Measurements from ENCODE around the gene DNHD1.
A peak's percentile ranks its signal among the peaks of the same experiment; 100 is the strongest.

Gene DNHD1

DNA sequence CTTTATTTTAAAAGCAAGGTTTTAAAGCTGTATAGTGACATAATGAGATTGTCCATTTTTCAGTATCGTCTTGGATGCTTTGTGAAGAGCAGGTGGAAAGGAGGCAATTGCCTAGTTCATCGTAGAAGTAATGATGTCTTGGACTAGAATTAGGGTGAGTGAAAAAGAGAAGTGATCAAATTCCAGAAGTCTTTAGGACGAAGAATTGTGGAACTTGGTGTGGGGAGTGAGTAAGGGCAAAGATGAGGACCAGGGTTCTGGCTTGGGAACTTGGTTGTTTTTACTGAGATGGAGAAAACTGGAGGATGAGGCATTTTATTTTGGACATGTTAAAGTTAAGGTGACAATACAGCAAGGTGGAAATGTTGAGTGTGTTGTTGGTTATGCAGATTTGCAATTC lies 107.7 kb downstream of the DNHD1 start:
- H3K4me3 ChIP-seq (ENCODE audit: low read length), result no peak overlapping the region
- peaks cover 40% of the 10 kb centered on the region for H3K4me1 ChIP-seq (ENCODE audit: control insufficient read depth, insufficient read depth, low read length)
- H3K9me3 ChIP-seq (ENCODE audit: control insufficient read depth, low read length), result no peaks in the 10 kb centered on the region
- H3K27me3 ChIP-seq (ENCODE audit: control insufficient read depth, insufficient read depth, low read length), result no peaks in the 10 kb centered on the region
- H3K36me3 ChIP-seq (ENCODE audit: control insufficient read depth, insufficient read depth, low read length), result peaks cover 26% of the 10 kb centered on the region
- peak overlapping the region; percentile 99 for H3K9ac ChIP-seq (ENCODE audit: low read length)

DNA sequence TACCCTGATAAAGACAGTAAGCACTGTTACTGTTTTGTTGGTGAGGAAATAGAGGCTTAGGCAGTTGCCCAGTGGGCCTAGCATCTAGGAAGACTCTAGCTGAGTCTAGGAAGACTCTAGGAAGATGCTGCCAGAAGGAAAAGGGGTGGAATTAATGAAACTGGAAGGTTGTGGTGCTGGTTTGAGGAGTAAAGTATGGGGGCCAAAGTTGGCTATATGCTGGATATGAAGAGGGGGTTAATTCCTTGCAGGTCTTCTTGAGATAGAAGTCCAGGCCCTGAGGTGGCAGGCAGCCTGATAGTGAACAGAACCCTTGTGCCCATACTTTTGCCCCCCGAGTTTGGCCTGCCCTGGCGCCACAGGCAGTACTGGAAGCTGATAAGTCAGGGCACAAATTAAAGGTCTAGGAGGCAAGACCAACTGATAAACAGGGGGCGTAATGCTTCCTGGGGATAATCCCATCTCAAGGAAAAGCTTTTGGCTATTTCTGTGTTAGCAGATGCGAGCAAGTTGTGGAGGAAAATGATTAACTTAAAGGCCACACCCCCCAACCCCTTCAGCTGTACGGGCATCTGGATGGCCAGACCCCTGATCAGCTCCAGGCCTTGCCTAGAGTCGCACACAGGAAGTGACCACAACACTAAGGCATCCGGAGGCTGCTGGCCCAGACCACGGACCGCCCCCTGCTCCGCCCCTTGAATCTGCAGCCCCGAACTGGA lies 109.5 kb downstream of the DNHD1 start:
- peak overlapping the region; percentile 56 for H3K9ac ChIP-seq (ENCODE audit: low read length)
- no peaks in the 10 kb centered on the region for H3K9me3 ChIP-seq (ENCODE audit: control insufficient read depth, low read length)
- H3K36me3 ChIP-seq (ENCODE audit: control insufficient read depth, insufficient read depth, low read length), result peaks cover 31% of the 10 kb centered on the region
- H3K27me3 ChIP-seq (ENCODE audit: control insufficient read depth, insufficient read depth, low read length), result no peaks in the 10 kb centered on the region
- peaks cover 51% of the 10 kb centered on the region for H3K4me1 ChIP-seq (ENCODE audit: control insufficient read depth, insufficient read depth, low read length)
- H3K4me3 ChIP-seq (ENCODE audit: low read length), result peak overlapping the region; percentile 32

GRCh38 chr11:6607190-6607795 lies 110.2 kb downstream of the DNHD1 start:
- Histone ChIP-seq H3K9ac (ENCODE audit: low read length) (peak overlapping the region; percentile 22), H3K4me1 (ENCODE audit: control insufficient read depth, insufficient read depth, low read length) (peaks cover 44% of the 10 kb centered on the region), H3K4me3 (ENCODE audit: low read length) (no peak overlapping the region)

DNA sequence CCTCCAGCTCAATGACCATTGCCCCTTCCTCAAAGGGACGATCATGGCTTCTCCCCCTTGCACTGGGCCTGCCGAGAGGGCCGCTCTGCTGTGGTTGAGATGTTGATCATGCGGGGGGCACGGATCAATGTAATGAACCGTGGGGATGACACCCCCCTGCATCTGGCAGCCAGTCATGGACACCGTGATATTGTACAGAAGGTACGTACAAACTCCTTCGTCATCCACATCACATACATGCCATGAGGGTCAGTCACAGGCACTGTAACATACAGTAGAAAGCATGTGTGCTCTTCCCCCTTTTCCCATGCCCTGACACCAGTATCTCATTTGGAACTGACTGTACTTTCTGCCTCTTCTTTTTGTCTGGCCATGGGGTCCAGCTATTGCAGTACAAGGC lies 110.9 kb downstream of the DNHD1 start:
- H3K4me3 ChIP-seq (ENCODE audit: low read length), result no peak overlapping the region
- H3K27me3 ChIP-seq (ENCODE audit: control insufficient read depth, insufficient read depth, low read length), result no peaks in the 10 kb centered on the region
- peaks cover 31% of the 10 kb centered on the region for H3K36me3 ChIP-seq (ENCODE audit: control insufficient read depth, insufficient read depth, low read length)
- no peaks in the 10 kb centered on the region for H3K9me3 ChIP-seq (ENCODE audit: control insufficient read depth, low read length)
- H3K9ac ChIP-seq (ENCODE audit: low read length), result peak overlapping the region; percentile 4
- peaks cover 40% of the 10 kb centered on the region for H3K4me1 ChIP-seq (ENCODE audit: control insufficient read depth, insufficient read depth, low read length)

More at GRCh38 chr11:6607190-6607795, 110.2 kb downstream of the DNHD1 start:
- Histone ChIP-seq H3K36me3 (ENCODE audit: control insufficient read depth, insufficient read depth, low read length) (peaks cover 31% of the 10 kb centered on the region), H3K27me3 (ENCODE audit: control insufficient read depth, insufficient read depth, low read length) (no peaks in the 10 kb centered on the region), H3K9me3 (ENCODE audit: control insufficient read depth, low read length) (no peaks in the 10 kb centered on the region)

GRCh38 chr11:6608726-6609501 lies 111.8 kb downstream of the DNHD1 start:
- Histone ChIP-seq H3K27me3 (ENCODE audit: control insufficient read depth, insufficient read depth, low read length) (no peaks in the 10 kb centered on the region), H3K36me3 (ENCODE audit: control insufficient read depth, insufficient read depth, low read length) (peaks cover 31% of the 10 kb centered on the region), H3K4me3 (ENCODE audit: low read length) (no peak overlapping the region), H3K9ac (ENCODE audit: low read length) (no peak overlapping the region), H3K4me1 (ENCODE audit: control insufficient read depth, insufficient read depth, low read length) (peaks cover 45% of the 10 kb centered on the region), H3K9me3 (ENCODE audit: control insufficient read depth, low read length) (no peaks in the 10 kb centered on the region)

- H3K9me3 ChIP-seq (ENCODE audit: control insufficient read depth, low read length), result no peaks in the 10 kb centered on the region
- no peak overlapping the region for H3K4me3 ChIP-seq (ENCODE audit: low read length)
- H3K36me3 ChIP-seq (ENCODE audit: control insufficient read depth, insufficient read depth, low read length), result peaks cover 32% of the 10 kb centered on the region
- H3K27me3 ChIP-seq (ENCODE audit: control insufficient read depth, insufficient read depth, low read length), result no peaks in the 10 kb centered on the region
- peaks cover 45% of the 10 kb centered on the region for H3K4me1 ChIP-seq (ENCODE audit: control insufficient read depth, insufficient read depth, low read length)
- H3K9ac ChIP-seq (ENCODE audit: low read length), result no peak overlapping the region
These were observed 112.5 kb downstream of the DNHD1 start for GRCh38 chr11:6609502-6610015.

GRCh38 chr11:6610591-6610990 lies 113.5 kb downstream of the DNHD1 start:
- Histone ChIP-seq H3K4me3 (ENCODE audit: low read length) (peak overlapping the region; percentile 35), H3K36me3 (ENCODE audit: control insufficient read depth, insufficient read depth, low read length) (peaks cover 40% of the 10 kb centered on the region)

DNA sequence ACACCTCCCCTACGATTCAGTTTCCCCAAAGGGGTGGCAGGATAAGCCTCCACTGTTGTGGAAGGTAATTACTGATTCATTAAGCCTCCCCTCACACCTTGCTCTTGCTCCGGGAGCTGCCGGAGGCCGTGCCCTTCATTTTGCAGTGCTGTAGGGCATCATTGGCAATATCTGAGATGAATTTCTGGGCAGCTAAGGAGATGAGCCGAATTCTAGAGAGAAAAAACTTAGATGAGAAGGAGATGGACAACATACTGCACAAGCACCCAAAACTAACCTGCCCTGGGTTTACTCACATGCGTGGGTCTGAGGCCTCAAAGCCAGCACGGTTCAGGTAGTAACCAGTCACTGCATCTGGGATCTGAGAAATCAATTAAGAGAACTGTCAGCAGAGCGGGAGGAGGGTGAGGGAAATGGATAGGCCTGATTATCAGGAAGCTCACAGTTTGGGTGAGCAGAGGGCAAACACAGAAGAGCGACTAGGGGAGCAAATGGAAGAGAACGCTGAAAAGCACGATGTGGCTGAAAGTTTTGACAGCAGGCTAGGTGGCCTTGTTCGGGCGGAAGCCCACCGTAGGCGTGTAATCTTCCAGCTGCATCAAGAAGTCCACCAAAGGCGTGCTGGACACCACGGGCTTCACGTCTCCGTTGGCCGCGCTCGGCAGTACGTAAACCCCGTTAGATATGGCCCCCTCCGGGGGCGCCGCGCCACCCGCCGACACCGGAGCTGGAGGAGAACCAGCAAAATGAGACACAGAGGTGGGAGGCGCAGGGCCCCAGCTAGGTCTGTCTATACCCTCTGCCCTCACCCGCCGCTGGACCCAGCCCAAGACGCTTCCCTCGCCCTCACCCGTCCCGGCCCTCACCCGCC lies 114.2 kb downstream of the DNHD1 start:
- H3K27me3 ChIP-seq (ENCODE audit: control insufficient read depth, insufficient read depth, low read length), result no peaks in the 10 kb centered on the region
- peak overlapping the region; percentile 81 for H3K9ac ChIP-seq (ENCODE audit: low read length)
- peaks cover 40% of the 10 kb centered on the region for H3K4me1 ChIP-seq (ENCODE audit: control insufficient read depth, insufficient read depth, low read length)
- peaks cover 41% of the 10 kb centered on the region for H3K36me3 ChIP-seq (ENCODE audit: control insufficient read depth, insufficient read depth, low read length)
- peak overlapping the region; percentile 35 for H3K4me3 ChIP-seq (ENCODE audit: low read length)
- H3K9me3 ChIP-seq (ENCODE audit: control insufficient read depth, low read length), result no peaks in the 10 kb centered on the region

More at GRCh38 chr11:6610591-6610990, 113.5 kb downstream of the DNHD1 start:
- Histone ChIP-seq H3K9me3 (ENCODE audit: control insufficient read depth, low read length) (no peaks in the 10 kb centered on the region), H3K4me1 (ENCODE audit: control insufficient read depth, insufficient read depth, low read length) (peaks cover 45% of the 10 kb centered on the region), H3K27me3 (ENCODE audit: control insufficient read depth, insufficient read depth, low read length) (no peaks in the 10 kb centered on the region), H3K9ac (ENCODE audit: low read length) (no peak overlapping the region)

DNA sequence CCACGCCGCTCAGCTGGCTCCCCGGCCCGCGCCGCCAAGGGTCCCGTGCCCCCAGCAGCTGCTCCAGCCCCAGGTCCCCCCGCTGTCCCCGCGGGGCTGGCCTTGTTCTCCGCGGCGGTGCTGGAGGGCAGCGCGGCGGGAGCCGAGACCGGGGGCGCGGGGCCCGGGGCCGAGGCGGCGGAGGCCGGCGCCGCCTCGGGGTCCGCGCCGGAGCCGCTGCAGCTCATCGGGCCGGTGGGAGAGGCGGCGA lies 114.8 kb downstream of the DNHD1 start:
- Histone ChIP-seq H3K9me3 (ENCODE audit: control insufficient read depth, low read length) (no peaks in the 10 kb centered on the region), H3K4me3 (ENCODE audit: low read length) (peak overlapping the region; percentile 35), H3K9ac (ENCODE audit: low read length) (peak overlapping the region; percentile 81), H3K36me3 (ENCODE audit: control insufficient read depth, insufficient read depth, low read length) (peaks cover 45% of the 10 kb centered on the region), H3K4me1 (ENCODE audit: control insufficient read depth, insufficient read depth, low read length) (peaks cover 34% of the 10 kb centered on the region), H3K27me3 (ENCODE audit: control insufficient read depth, insufficient read depth, low read length) (no peaks in the 10 kb centered on the region)

DNA sequence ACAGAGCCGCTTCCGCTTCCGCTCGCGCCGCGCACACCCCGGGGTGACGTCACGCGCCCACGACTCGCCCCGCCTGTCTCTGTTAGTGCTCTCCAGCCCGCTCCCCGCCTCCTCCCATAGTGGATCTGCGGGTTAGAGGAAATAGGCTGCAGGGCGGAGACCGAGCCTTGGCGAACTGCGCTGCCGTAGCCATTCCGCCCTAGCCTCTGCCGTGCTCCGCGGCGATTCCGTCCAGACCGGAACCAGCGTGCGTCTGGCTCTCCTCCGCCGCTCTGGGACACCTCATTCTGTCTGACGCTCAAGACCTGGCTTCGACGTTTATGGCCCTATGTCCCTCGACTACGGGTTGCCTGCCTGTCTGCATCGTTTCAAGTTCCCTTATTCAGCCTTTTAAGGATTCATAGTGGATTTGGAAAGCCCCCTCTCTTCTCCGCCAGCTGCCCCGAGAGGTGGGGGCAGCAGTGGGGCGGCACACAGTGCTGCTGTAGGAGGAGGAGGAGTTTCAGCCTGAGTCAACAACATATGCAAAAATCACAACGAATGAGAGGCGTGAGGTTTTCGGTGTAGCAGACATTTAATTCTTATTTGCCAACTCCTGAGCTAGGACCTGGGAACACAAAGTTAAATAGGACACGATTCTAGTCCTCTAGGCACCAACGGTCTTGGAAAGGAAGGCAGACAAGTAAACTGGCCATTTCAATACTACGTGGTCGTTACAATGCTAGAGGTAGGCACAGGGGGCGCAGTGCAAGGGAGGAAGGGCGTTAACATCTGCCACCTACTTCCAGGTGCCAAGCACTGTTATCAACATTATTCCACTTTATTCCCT lies 115.3 kb downstream of the DNHD1 start, which contains the start of gene TAF10:
Gene TAF10, minus strand, starts transcription at position 4 of the 829 bp plus-strand sequence. CDS start 27 bp downstream, outside the sequence.
- Histone ChIP-seq H3K4me1 (ENCODE audit: control insufficient read depth, insufficient read depth, low read length) (peaks cover 33% of the 10 kb centered on the region), H3K4me3 (ENCODE audit: low read length) (peak within 1 kb of the TSS; percentile 35), H3K9ac (ENCODE audit: low read length) (peak within 1 kb of the TSS; percentile 92), H3K27me3 (ENCODE audit: control insufficient read depth, insufficient read depth, low read length) (no peaks in the 10 kb centered on the region), H3K9me3 (ENCODE audit: control insufficient read depth, low read length) (no peaks in the 10 kb centered on the region), H3K36me3 (ENCODE audit: control insufficient read depth, insufficient read depth, low read length) (peaks cover 45% of the 10 kb centered on the region)

DNA sequence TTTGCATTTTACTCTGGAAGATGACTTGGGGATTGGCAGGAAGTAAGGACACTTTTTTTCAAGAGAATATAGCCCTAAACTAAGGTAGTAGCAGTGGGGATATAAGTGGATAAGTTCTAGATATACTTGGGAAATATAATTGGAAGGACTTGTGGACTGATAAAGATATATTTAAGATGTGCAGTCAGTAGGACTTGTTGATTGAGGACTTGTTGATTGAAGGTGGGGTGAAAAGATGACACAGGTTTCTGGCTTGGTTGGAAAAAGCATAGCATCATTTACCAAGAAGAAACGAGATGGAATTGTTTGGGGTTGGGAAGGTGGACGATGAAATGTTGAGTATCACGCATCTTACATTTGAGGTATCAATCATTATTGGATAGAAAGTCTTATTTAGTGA lies 116.4 kb downstream of the DNHD1 start:
- peaks cover 37% of the 10 kb centered on the region for H3K36me3 ChIP-seq (ENCODE audit: control insufficient read depth, insufficient read depth, low read length)
- H3K4me1 ChIP-seq (ENCODE audit: control insufficient read depth, insufficient read depth, low read length), result peaks cover 37% of the 10 kb centered on the region
- H3K9me3 ChIP-seq (ENCODE audit: control insufficient read depth, low read length), result no peaks in the 10 kb centered on the region
- H3K9ac ChIP-seq (ENCODE audit: low read length), result peak overlapping the region; percentile 92
- no peaks in the 10 kb centered on the region for H3K27me3 ChIP-seq (ENCODE audit: control insufficient read depth, insufficient read depth, low read length)
- H3K4me3 ChIP-seq (ENCODE audit: low read length), result peak overlapping the region; percentile 34

Data from mucosa of stomach (tissue), 1 donor.